B cell (primary cell): ENCODE measurements around the gene SMARCD3. TPM values are rescaled to one million over a fixed set of nuclear protein-coding genes. Genes with fewer than 3 reads are reported as not detected.

ENCODE experiments used
- ATAC-seq: fragments of 200-7000 bp; cut with Tn5 transposase; one replicate; pipeline ENCODE4 v1.10.0; 2021; ENCODE audit warnings: low read depth, mild to moderate bottlenecking, moderate number of reproducible peaks, moderate library complexity
- CTCF ChIA-PET: fragments of 350-600 bp; sonication (Branson Sonifier 250); formaldehyde crosslinking; loops from one replicate; lab custom pipeline; 2021; ENCODE audit warnings: antibody characterized with exemption, inconsistent platforms; lab: Charles Lee
- POLR2A ChIA-PET: fragments of 350-600 bp; sonication (Branson Sonifier 250); formaldehyde crosslinking; loops from one replicate; lab custom pipeline; 2021; ENCODE audit warnings: antibody characterized with exemption; lab: Charles Lee
- DNase-seq: peaks from one replicate; pipeline ENCODE4 v3.0.0; 2013
- H2AFZ ChIP-seq: 2 replicates; pipeline ENCODE4 v1.6.1; 2012; ENCODE audit warnings: mild to moderate bottlenecking, low read depth, low read length; ENCODE audit not compliant: insufficient read depth, poor library complexity, severe bottlenecking
- H3K27ac ChIP-seq, 2 donors: 1 replicate in 1 of 2; 2 replicates in 1 of 2; pipeline ENCODE4 v1.5.1; 2012 to 2013; ENCODE audit warnings: low read length in 2 of 2, mild to moderate bottlenecking in 2 of 2, moderate library complexity in 1 of 2
- H3K27me3 ChIP-seq, 4 experiments: fragments of 200-600 bp in 1 of 4; sonication (generic) in 1 of 4; replicated peaks in 1 of 4; 1 replicate in 2 of 4; 2 replicates in 2 of 4; pipeline versions ENCODE4 v1.6.1 to v1.7.0; 2013 to 2016; ENCODE audit warnings: low read length in 3 of 4, mild to moderate bottlenecking in 2 of 4, mixed read lengths in 1 of 4, moderate library complexity in 1 of 4; ENCODE audit not compliant: insufficient read depth in 4 of 4, control insufficient read depth in 3 of 4; ENCODE audit errors: control extremely low read depth in 1 of 4
- H3K36me3 ChIP-seq, 2 experiments: replicated peaks in 1 of 2; 1 replicate in 1 of 2; 2 replicates in 1 of 2; pipeline versions ENCODE4 v1.6.1 to v1.7.1; 2013; ENCODE audit warnings: low read length in 1 of 2; ENCODE audit not compliant: insufficient read depth in 2 of 2, control insufficient read depth in 1 of 2; ENCODE audit errors: control extremely low read depth in 1 of 2, extremely low read depth in 1 of 2
- H3K4me1 ChIP-seq, 2 donors: fragments of 200-600 bp in 1 of 2; sonication (generic) in 1 of 2; 1 replicate in 1 of 2; 2 replicates in 1 of 2; pipeline versions ENCODE4 v1.5.1 to v1.6.1; 2013 to 2017; ENCODE audit warnings: low read length in 2 of 2; ENCODE audit not compliant: control insufficient read depth in 2 of 2, insufficient read depth in 2 of 2
- H3K4me2 ChIP-seq: replicated peaks from 2 replicates; pipeline ENCODE3; 2012; ENCODE audit warnings: mild to moderate bottlenecking, low read depth, low read length; ENCODE audit not compliant: poor library complexity, severe bottlenecking
- H3K4me3 ChIP-seq, 5 experiments: fragments of 200-600 bp in 1 of 5; sonication (generic) in 1 of 5; 1 replicate in 3 of 5; 2 replicates in 2 of 5; pipeline versions ENCODE4 v1.5.1 to v1.7.0; 2011 to 2016; ENCODE audit warnings: low read length in 4 of 5, mild to moderate bottlenecking in 4 of 5, low read depth in 2 of 5, control low read depth in 1 of 5, moderate library complexity in 1 of 5; ENCODE audit not compliant: insufficient read depth in 1 of 5; ENCODE audit errors: control extremely low read depth in 1 of 5, extremely low read depth in 1 of 5
- H3K79me2 ChIP-seq: fragments of 200-600 bp; sonication (generic); one replicate; pipeline ENCODE4 v1.6.0; 2016; ENCODE audit warnings: low read length; ENCODE audit not compliant: control insufficient read depth, insufficient read depth
- H3K9ac ChIP-seq: fragments of 200-600 bp; sonication (generic); 2 replicates; pipeline ENCODE4 v1.6.1; 2017; ENCODE audit warnings: mild to moderate bottlenecking, low read length, moderate library complexity
- H3K9me3 ChIP-seq, 3 donors: one replicate each; pipeline versions ENCODE4 v1.6.1 to v1.7.1; 2013; ENCODE audit warnings: low read length in 2 of 3; ENCODE audit not compliant: control insufficient read depth in 2 of 3, insufficient read depth in 1 of 3; ENCODE audit errors: control extremely low read depth in 1 of 3
- H4K20me1 ChIP-seq: 2 replicates; pipeline ENCODE4 v1.6.0; 2012; ENCODE audit warnings: mild to moderate bottlenecking, low read length; ENCODE audit not compliant: insufficient read depth, control insufficient read depth, poor library complexity, severe bottlenecking
- H3K27ac Mint-ChIP-seq: one replicate; pipeline ENCODE4 v1.8.0; 2021; ENCODE audit warnings: mixed read lengths
- H3K27me3 Mint-ChIP-seq: one replicate; pipeline ENCODE4 v1.8.0; 2021; ENCODE audit warnings: mixed read lengths
- H3K4me1 Mint-ChIP-seq: one replicate; pipeline ENCODE4 v1.8.0; 2021; ENCODE audit warnings: mixed read lengths
- H3K4me3 Mint-ChIP-seq: one replicate; pipeline ENCODE4 v1.8.0; 2021; ENCODE audit warnings: mixed read lengths
- H3K9me3 Mint-ChIP-seq: one replicate; pipeline ENCODE4 v1.8.0; 2022; ENCODE audit warnings: mixed read lengths; ENCODE audit not compliant: insufficient read depth
- EZH2 ChIP-seq: IDR thresholded peaks from 2 replicates; pipeline ENCODE4 v1.6.1; 2012; ENCODE audit warnings: borderline replicate concordance, low read depth, mild to moderate bottlenecking, moderate library complexity, low read length; ENCODE audit not compliant: insufficient read depth, poor library complexity, severe bottlenecking
- WGBS: methylation state at CpG from one replicate; pipeline ENCODE4 v1.1.5; 2013; ENCODE audit warnings: missing lambda C conversion rate; ENCODE audit not compliant: insufficient coverage; 5-methylcytosine and 5-hydroxymethylcytosine counted together
- intact Hi-C: fragments of 100-400 bp; cut with micrococcal nuclease; formaldehyde crosslinking; loops from one replicate; pipeline ENCODE4 v1.10.0; 2022
- polyA plus RNA-seq: library from polyadenylated mRNA; depleted of rRNA; stranded (reverse); fragments of >200 nt; gene quantifications from 2 replicates; pipeline ENCODE4 v1.2.3, GENCODE V29; 2012
- total RNA-seq, 2 donors: library from RNA; stranded (reverse); fragments of 120-200 nt in 1 of 2; gene quantifications; 1 replicate in 1 of 2; 2 replicates in 1 of 2; pipeline versions ENCODE4 v1.2.3 to v1.2.4, GENCODE V29; 2013 to 2022
- TF ChIP-seq, protein P1 (sequence below): fragments of 200-600 bp; IDR thresholded peaks from one replicate; pipeline ENCODE4 v1.8.0; 2022; ENCODE audit warnings: antibody characterized with exemption, mild to moderate bottlenecking

Gene SMARCD3
- total and polyA plus RNA-seq, 2 donors (not counting 1 experiment from before 2014, with no cell fraction given) = 1.0 TPM; not detected in 1

GRCh38 chr7:151242159-151243044 is 6.1 kb downstream of the SMARCD3 start:
- Histone ChIP-seq H3K27me3 (peaks cover 0 to 31% (median 12%) of the 10 kb centered on the region in 4 experiments), H3K4me2 (peak overlapping the region; percentile 99), H2AFZ (peak overlapping the region; percentile 64), H3K9me3 (peaks cover 0 to 19% (median 0%) of the 10 kb centered on the region in 3 donors), H3K4me1 (peaks cover 31 to 34% of the 10 kb centered on the region in 2 donors), H3K27ac (no peak overlapping the region), H3K4me3 (no peak overlapping the region), H4K20me1 (peaks cover 15% of the 10 kb centered on the region), H3K9ac (no peak overlapping the region), H3K79me2 (no peaks in the 10 kb centered on the region), H3K36me3 (peaks cover 0 to 7% of the 10 kb centered on the region in 2 experiments)
- no peaks in the 10 kb centered on the region for H3K9me3 Mint-ChIP-seq
- ChIA-PET CTCF (interaction anchor here (1.2 to 4.2 kb wide), 4 partner anchors 10 to 77 kb away, joined by 3 to 34 read pairs (median 6); partner anchors contain the start of gene ABCF2), POLR2A (interaction anchor here (1.5 kb wide), 1 partner anchor 10 kb away, joined by 3 read pairs; the partner anchor contains the start of gene CHPF2)
- peaks cover 7% of the 10 kb centered on the region for H3K27me3 Mint-ChIP-seq
- TF ChIP-seq, protein P1, sequence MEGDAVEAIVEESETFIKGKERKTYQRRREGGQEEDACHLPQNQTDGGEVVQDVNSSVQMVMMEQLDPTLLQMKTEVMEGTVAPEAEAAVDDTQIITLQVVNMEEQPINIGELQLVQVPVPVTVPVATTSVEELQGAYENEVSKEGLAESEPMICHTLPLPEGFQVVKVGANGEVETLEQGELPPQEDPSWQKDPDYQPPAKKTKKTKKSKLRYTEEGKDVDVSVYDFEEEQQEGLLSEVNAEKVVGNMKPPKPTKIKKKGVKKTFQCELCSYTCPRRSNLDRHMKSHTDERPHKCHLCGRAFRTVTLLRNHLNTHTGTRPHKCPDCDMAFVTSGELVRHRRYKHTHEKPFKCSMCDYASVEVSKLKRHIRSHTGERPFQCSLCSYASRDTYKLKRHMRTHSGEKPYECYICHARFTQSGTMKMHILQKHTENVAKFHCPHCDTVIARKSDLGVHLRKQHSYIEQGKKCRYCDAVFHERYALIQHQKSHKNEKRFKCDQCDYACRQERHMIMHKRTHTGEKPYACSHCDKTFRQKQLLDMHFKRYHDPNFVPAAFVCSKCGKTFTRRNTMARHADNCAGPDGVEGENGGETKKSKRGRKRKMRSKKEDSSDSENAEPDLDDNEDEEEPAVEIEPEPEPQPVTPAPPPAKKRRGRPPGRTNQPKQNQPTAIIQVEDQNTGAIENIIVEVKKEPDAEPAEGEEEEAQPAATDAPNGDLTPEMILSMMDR = no peak
- no peak for TF ChIP-seq EZH2
- no peak for DNase-seq
- no peak overlapping the region for H3K27ac Mint-ChIP-seq
- ATAC-seq = no peak
- intact Hi-C loops = loop anchor here (1.0 kb wide), 1 partner anchor 15 kb away; the partner anchor contains the start of gene ABCF2
- H3K4me3 Mint-ChIP-seq = peak overlapping the region; percentile 29
- WGBS = 79% methylated on average over 16 of the region's 20 CpGs
- peaks cover 29% of the 10 kb centered on the region for H3K4me1 Mint-ChIP-seq
